ENCODE results near the gene RHOF. TPM values are rescaled to one million over a fixed set of nuclear protein-coding genes. Genes with fewer than 3 reads are reported as not detected.

The RHOF gene
- total RNA-seq, 1 experiment from 2014 or later: 116 TPM

DNA sequence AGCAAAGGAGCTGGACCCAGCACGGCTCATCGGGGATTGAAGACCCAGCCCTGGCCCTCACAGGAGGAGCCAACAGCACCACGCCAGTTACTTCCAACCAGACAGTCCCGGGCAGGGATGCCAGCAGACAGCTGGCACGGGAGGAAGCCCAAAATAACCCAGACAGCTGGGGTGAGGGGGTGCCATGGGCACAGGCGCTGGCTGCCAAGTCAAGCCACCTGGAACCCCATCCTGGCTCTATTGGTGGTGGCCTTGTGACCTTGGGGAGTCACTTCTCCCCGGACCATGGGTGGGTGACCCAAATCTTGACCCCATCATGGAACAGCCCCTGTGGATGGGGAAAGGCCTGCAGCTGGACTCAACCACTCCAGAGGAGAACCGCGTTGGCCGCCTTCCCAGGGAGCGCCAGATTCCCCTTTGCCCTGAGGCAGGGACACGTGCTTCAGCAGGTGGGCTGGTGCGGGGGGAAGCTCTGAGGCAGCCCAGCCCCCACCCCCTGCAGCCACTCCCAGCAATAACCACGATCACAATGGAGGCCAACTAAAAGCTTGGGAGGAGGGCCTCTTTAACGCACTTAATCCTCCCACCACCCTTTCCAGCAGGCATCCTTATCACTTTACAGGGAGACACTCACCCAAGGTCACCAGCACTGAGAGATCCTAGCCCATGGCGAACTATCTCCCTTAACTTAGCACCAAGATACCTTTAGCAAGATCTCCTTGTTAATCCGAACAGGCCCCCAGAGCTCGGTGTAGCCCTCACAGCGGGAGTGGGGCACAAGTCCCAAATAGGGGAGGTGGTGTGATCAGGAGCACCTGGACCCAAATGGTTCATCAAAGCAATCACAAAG lies 4.7 kb upstream of the RHOF start (continued):
- TF ChIP-seq, protein P1, sequence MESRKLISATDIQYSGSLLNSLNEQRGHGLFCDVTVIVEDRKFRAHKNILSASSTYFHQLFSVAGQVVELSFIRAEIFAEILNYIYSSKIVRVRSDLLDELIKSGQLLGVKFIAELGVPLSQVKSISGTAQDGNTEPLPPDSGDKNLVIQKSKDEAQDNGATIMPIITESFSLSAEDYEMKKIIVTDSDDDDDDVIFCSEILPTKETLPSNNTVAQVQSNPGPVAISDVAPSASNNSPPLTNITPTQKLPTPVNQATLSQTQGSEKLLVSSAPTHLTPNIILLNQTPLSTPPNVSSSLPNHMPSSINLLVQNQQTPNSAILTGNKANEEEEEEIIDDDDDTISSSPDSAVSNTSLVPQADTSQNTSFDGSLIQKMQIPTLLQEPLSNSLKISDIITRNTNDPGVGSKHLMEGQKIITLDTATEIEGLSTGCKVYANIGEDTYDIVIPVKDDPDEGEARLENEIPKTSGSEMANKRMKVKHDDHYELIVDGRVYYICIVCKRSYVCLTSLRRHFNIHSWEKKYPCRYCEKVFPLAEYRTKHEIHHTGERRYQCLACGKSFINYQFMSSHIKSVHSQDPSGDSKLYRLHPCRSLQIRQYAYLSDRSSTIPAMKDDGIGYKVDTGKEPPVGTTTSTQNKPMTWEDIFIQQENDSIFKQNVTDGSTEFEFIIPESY (IDR thresholded peaks at IDR 0.05; ENCODE audit: extremely low read depth, insufficient replicate concordance, low read length): no peak
- TF ChIP-seq POLR2AphosphoS5 (IDR thresholded peaks at IDR 0.05; ENCODE audit: low read depth, low read length) (no peak; the same call in none of the 2 replicates), ELF1 (IDR thresholded peaks at IDR 0.05; ENCODE audit: borderline replicate concordance, low read depth) (no peak), POLR2A (IDR thresholded peaks at IDR 0.05; ENCODE audit: borderline replicate concordance, extremely low read depth, insufficient read depth, insufficient read length) (no peak), EZH2 (IDR thresholded peaks at IDR 0.05) (no peak), ZFX (IDR thresholded peaks at IDR 0.05) (no peak)
- TF ChIP-seq, protein P2, sequence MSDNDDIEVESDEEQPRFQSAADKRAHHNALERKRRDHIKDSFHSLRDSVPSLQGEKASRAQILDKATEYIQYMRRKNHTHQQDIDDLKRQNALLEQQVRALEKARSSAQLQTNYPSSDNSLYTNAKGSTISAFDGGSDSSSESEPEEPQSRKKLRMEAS (IDR thresholded peaks at IDR 0.05): no peak

DNA sequence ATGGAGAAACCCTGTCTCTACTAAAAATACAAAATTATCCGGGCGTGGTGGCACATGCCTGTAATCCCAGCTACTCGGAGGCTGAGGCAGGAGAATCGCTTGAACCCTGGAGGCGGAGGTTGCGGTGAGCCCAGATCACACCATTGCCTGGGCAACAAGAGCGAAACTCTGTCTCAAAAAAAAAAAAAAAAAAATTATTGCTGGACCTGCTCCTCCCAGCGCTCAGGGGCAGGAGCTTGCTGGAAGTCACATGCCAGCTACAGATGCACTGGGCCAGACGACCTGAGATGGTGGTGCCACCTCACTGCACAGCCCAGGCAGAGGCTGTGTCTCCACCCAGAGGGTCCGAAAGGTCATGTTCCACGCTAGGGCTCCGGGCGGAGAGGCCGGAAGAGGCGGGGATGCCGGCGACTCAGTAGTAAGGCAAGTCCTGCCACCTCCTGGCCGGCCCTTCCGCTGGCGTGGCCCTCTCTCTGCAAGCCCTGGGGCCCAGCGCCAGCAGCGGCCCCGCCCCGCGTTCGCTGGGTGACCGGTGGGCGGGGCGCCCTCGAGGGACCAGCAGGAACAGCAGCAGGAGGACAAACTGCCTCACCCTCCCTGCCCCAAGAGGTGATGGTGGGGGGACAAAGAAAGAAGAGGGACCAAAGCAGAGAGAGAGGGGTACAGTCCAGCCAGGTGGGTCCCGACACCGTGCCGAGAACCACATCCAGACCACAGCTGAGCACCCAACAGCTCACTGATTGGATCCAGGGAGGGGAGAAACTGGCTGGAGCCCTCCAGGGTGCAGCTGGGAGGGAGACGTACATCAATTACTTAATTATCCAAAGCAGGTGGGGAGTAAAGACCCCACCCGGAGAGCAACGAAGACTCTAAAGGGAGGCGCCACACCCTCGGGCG lies 3.6 kb upstream of the RHOF start:
- H3K27me3 ChIP-seq (ENCODE audit: insufficient read depth, low read length): no peaks in the 10 kb centered on the region
- peak overlapping the region; percentile 78 for H3K9ac ChIP-seq (ENCODE audit: low read length)
- H3K27ac ChIP-seq (ENCODE audit: low read depth, low read length): peak overlapping the region; percentile 100
- peak; percentile 92 for TF ChIP-seq TCF7L2 (IDR thresholded peaks at IDR 0.05; ENCODE audit: borderline replicate concordance, extremely low read depth, insufficient read depth, insufficient read length)
- TF ChIP-seq ZFX (IDR thresholded peaks at IDR 0.05): no peak
- TF ChIP-seq EZH2phosphoT487 (IDR thresholded peaks at IDR 0.05; ENCODE audit: borderline replicate concordance): no peak
- TF ChIP-seq RAD21 (IDR thresholded peaks at IDR 0.05; ENCODE audit: low read depth): no peak
- no peak for TF ChIP-seq CEBPB (IDR thresholded peaks at IDR 0.05; ENCODE audit: low read depth)
- TF ChIP-seq, protein P3, sequence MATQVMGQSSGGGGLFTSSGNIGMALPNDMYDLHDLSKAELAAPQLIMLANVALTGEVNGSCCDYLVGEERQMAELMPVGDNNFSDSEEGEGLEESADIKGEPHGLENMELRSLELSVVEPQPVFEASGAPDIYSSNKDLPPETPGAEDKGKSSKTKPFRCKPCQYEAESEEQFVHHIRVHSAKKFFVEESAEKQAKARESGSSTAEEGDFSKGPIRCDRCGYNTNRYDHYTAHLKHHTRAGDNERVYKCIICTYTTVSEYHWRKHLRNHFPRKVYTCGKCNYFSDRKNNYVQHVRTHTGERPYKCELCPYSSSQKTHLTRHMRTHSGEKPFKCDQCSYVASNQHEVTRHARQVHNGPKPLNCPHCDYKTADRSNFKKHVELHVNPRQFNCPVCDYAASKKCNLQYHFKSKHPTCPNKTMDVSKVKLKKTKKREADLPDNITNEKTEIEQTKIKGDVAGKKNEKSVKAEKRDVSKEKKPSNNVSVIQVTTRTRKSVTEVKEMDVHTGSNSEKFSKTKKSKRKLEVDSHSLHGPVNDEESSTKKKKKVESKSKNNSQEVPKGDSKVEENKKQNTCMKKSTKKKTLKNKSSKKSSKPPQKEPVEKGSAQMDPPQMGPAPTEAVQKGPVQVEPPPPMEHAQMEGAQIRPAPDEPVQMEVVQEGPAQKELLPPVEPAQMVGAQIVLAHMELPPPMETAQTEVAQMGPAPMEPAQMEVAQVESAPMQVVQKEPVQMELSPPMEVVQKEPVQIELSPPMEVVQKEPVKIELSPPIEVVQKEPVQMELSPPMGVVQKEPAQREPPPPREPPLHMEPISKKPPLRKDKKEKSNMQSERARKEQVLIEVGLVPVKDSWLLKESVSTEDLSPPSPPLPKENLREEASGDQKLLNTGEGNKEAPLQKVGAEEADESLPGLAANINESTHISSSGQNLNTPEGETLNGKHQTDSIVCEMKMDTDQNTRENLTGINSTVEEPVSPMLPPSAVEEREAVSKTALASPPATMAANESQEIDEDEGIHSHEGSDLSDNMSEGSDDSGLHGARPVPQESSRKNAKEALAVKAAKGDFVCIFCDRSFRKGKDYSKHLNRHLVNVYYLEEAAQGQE (IDR thresholded peaks at IDR 0.05; ENCODE audit: low read depth): no peak
- TF ChIP-seq POLR2AphosphoS5 (IDR thresholded peaks at IDR 0.05; ENCODE audit: low read depth, low read length): peak; percentile 63

More for the DNA sequence above, 3.6 kb upstream of the RHOF start:
- peaks cover 40% of the 10 kb centered on the region for H3K79me2 ChIP-seq (ENCODE audit: insufficient read depth, low read length)
- H3K4me3 ChIP-seq (replicated peaks in 1 of 2; ENCODE audit: low read depth in 1 of 2, low read length in 2 of 2): peak overlapping the region; percentile 66 to 71
- H3K4me2 ChIP-seq (ENCODE audit: low read length): peak overlapping the region; percentile 99
- ATAC-seq (peak; percentile 48), DNase-seq (ENCODE audit: low read depth, low spot score) (peak; percentile 84)
- POLR2A ChIA-PET: interaction anchor here (0.6 to 6.1 kb wide), 3 partner anchors 13 to 96 kb away, joined by 3 to 38 read pairs (median 33); partner anchors contain the start of gene PSMD9
- no peaks in the 10 kb centered on the region for H3K9me3 ChIP-seq (ENCODE audit: control insufficient read depth in 1 of 2, insufficient read depth in 1 of 2, low read depth in 1 of 2, low read length in 2 of 2)
- CTCF ChIA-PET: interaction anchor here (0.6 to 6.9 kb wide), 7 partner anchors 10 to 266 kb away, joined by 3 to 149 read pairs (median 33); partner anchors contain the start of gene PSMD9
- no peaks in the 10 kb centered on the region for H4K20me1 ChIP-seq (ENCODE audit: insufficient read depth)
- BruUV-seq (replicated peaks): no TSS peak
- peaks cover 51 to 89% of the 10 kb centered on the region in 2 experiments for H3K4me1 ChIP-seq (ENCODE audit: control insufficient read depth in 1 of 2, insufficient read depth in 2 of 2, low read length in 2 of 2)
- H2AFZ ChIP-seq (ENCODE audit: low read depth, low read length, poor library complexity, severe bottlenecking): no peak overlapping the region
- H3K36me3 ChIP-seq (ENCODE audit: control insufficient read depth in 1 of 2, insufficient read depth in 2 of 2, low read length in 2 of 2): no peaks in the 10 kb centered on the region
- intact Hi-C loops (cut with micrococcal nuclease): no loop called here
- no peaks in the 10 kb centered on the region for H3K9me2 ChIP-seq (ENCODE audit: insufficient read depth)
- RAD21 ChIA-PET (ENCODE audit: low non-redundant PET in 1 of 2, low total read pairs in 2 of 2, uncharacterized antibody in 2 of 2, unreplicated experiment in 2 of 2): interaction anchor here (0.9 to 4.2 kb wide), 2 partner anchors 15 kb away, joined by 3 to 22 read pairs; no protein-coding TSS in a partner anchor

Data from HCT116 (cell line).